GM12891 (cell line): Measurements from ENCODE around the gene AMN1.

Experiments
- POLR2A ChIP-seq: IDR thresholded peaks from 2 replicates; pipeline ENCODE4 v1.6.1; 2011; ENCODE audit warnings: low read depth, low read length, control low read depth
- TAF1 ChIP-seq: IDR thresholded peaks from 2 replicates; pipeline ENCODE4 v1.6.1; 2011; ENCODE audit warnings: low read depth, low read length, control low read depth

DNA sequence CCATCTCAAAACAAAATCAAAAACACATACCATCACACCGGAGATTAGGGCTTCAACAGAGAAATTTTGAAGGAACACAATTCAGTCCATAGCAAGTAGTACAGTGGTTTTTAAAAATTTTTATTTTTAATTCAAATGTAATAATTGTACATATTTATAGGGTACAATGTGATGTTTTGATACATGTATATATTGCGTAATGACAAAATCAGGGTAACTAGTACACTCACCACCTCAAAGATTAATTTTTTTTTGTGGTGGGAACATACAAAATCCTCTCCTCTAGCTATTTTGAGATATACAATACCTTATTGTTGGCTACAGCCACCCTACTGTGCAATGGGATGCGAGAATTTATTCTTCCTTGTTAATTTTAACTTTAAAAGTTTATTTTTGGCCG lies 95.4 kb downstream of the AMN1 start:
- no peak for TF ChIP-seq TAF1
- no peak for TF ChIP-seq POLR2A
